Measurements from ENCODE around the gene SCN10A. TPM values are rescaled to one million over a fixed set of nuclear protein-coding genes. Genes with fewer than 3 reads are reported as not detected.

Gene SCN10A
- total RNA-seq, result not detected in 2 replicates

DNA sequence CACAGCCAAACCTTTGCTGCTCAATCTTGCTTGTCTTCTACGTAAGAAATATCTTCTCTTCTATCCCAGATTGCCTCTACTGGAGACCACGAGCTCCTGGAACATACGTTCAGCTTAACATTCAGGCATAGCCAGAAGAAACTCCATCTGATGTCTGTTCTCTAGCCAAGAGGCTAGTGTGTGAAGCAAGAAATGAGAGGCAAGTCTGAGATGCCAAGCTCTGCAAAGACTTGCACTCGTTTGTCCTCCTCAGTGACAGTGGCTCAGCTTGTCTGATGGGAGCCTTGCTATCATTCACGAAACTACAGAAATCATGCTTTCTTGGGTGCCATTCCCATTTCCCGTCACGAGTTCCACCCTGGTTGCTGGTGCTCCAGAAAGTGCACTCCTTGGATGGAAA lies at the start of gene SCN10A:
Gene SCN10A (minus strand): TSS at position 192 of the 400 bp plus-strand sequence. CDS start 22,207 bp downstream, outside the sequence.
- no peak for DNase-seq (ENCODE audit: extremely low read depth, low read depth, low spot score)

DNA sequence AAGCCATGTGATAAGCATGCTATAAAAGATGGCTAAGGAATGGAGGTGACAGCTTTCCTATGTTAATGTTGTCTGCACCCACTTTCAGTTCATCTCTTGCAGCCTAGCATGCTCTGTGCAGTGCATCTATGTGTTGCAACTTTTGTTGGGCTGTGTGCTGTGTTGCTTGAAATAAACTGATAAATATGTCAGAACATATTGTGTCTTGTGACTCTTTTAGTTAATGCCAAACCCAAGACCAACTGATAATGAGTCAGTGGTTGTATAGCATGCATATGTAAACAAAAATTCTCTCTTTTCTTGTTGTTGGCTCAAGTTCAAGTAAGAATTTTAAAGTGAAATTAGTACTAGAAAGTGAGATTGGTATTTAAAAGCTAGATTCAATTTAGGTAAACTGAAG lies 37.0 kb upstream of the SCN10A start:
- DNase-seq (ENCODE audit: extremely low read depth, low read depth, low spot score), result no peak

DNA sequence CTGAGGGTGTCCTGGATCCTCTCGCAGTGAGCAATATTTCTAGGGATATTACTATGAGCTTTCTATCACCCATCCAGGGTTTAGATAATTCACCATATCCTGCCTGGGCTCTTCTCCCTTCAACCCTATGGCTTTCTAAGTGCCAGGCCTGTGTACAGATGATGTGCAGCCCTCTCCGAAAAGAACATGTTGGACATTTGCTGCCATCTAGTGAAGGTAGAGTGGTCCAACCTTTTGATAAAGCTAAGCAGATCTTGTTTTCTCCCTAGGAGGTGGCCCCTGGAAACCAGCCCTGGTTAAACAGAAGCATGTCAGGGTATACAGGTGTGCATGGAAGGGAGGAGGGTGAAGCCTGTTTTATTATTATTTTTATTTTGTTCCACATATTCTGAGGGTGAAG lies 27.9 kb upstream of the SCN10A start:
- peak; percentile 56 for DNase-seq (ENCODE audit: extremely low read depth, low read depth, low spot score)

DNA sequence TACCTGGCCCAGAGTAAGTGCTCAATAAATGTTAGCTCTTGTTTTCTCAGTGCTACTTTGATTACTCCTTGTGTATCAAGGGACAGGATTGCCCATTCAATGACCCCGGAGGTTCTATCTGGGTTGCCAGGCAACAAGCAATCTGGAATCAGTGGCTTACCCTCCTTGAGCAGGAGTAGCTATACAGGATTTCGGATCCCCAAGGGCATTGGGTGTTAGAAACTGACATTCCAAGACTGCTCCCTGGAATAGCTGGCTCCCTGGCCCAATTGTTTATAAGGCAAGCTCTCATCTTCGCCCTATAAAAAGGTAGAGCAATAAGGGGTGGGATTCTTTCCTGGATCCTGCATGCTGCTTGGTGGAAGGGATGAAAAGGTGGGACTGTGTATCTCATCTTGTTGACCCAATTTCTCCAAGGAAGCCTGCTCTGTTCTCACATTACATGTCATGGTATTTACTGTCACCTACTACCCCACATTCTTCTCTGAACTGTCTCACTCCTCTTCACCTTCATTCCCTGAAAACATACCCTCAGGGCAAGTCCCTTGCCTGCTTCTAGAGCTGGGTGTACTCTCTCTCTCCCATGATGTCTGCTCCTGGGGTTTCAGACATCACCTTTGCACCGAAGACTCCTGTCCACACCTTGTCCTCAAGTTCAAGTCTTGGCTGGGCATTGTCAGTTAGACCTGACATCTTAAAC lies 26.4 kb upstream of the SCN10A start:
- DNase-seq (ENCODE audit: extremely low read depth, low read depth, low spot score), result no peak

DNA sequence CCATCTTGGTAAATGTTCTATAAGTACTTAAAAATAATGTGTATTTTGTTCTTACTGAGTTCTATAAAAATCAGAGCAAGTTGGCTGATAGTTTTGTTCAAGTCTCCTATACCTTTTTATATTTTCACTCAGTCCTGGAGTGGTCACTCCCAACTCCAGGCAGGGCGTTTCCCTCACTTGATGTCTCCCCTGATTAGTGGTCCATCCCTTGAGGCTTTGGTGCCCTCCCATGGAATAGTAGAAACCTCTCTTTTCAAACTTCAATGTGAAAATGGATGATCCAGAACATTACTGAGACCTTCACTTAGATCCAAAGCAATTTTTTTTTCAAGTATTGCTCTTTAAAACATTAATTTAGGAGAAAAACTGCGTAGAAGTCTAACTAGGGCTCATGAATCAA lies 25.0 kb upstream of the SCN10A start:
- DNase-seq (ENCODE audit: extremely low read depth, low read depth, low spot score), result no peak

DNA sequence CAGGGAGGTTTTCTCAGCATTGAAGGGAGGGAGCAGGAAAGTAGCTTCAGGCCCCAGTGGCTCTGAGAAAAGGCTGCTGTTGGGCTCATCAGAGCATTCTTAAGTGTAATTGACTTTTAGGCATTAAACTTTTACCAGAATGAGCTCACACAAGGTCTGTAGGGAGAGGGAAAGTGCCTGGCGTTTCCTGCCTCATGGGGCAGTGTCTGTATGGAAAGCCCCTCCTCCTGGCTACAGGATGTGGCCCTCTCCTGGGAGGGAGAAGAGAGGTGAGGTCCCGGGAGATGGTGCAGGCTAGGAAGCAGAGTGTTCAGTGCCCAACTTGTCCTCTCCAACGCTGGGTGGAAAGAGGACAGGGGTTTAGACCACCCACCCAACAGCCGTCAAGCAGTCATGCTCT lies 21.3 kb upstream of the SCN10A start:
- DNase-seq (ENCODE audit: extremely low read depth, low read depth, low spot score), result no peak

DNA sequence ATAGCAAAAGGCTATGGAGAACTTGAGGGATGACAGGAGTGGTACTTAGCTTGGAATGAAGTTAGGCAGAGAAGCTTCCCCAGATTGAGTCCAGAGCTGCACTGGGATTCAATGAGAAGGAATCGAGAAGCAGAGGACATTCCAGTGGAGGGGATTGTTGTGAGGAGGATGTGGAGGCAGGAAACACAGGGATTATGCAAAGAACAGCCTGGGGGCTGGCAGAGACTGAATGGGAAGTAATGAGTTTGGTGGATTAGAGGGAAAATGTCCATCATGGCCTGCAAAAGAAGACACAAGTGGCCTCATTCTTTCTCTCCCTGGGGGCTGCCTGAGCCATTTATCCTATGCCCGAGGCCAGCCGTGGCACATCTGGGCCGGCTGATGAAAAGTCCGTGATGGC lies 20.5 kb upstream of the SCN10A start:
- DNase-seq (ENCODE audit: extremely low read depth, low read depth, low spot score), result no peak

DNA sequence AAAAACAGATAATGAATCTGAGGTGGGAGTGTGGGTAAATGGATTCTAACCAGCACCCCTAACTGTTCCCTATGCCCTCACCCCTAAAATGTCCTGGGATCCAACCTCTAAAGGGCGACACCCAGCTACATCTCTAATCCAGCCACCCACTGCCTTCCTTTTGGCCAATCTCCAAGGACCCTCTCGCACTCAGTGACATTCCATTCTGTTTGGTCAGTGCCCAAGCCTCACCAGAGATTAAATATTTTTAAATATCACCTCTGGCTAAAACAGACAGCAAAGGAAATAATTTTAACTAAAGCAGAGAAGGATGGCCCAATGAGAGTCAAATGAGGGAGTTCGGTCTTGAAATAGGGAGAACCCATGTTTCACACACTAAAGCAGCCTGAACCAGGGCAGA lies 19.9 kb upstream of the SCN10A start:
- DNase-seq (ENCODE audit: extremely low read depth, low read depth, low spot score), result no peak

DNA sequence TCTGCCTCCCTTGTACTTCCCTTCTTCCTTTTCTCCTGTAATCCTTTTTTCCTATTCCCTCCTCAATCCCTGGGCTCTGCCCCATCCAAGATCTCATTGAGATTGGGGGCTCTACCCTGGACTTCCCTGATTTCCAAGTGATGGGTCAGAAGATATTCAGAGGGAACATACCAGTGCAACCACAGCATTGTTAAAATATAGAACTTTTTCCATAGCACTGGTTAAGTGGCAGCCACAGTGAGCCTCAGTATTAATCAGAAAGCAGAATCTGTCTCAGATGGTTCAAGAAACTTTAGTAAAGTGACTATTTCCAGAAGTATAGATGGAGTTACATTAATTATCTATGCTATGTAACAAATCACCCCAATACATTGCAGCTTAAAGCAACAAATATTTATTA lies 18.7 kb upstream of the SCN10A start:
- no peak for DNase-seq (ENCODE audit: extremely low read depth, low read depth, low spot score)

DNA sequence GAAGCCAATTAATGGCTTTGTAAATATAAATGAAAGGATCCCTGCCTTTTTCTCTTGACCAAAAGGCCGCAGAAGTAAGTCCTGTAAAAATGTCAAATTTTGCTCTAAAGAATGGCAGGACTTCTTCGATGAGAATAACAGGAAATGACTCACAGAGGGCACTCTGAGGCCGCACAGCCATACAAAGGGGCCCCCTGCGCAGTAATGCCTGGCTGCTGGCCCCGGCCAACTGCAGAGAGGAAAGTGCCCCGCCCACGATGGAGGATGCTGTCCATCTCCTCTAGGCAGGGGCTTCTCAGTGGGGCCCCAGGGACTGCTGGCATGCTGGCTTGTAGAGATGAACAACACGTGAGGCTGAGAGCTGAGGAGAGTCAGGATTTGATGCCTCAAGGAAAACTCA lies 18.1 kb upstream of the SCN10A start:
- DNase-seq (ENCODE audit: extremely low read depth, low read depth, low spot score), result peak; percentile 51

DNA sequence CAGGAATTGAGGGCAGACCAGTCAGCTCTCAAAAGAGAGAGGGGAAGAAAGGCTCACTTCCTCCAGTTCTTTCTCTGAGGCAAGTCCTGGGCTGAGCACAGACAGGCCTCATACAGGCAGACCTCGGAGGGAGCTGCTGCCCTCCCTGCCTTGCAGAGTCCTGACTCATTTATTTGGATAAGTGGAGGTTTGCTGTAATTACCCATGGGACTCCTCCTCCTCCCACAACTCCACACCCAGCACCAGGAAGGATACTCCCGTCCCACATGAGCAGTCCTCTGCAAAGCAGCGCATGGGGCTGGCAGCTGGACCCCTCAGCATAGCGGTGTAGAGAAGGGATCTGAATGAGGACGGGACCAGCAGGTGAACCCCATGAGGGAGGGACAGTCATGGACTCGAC lies 13.4 kb upstream of the SCN10A start:
- no peak for DNase-seq (ENCODE audit: extremely low read depth, low read depth, low spot score)

DNA sequence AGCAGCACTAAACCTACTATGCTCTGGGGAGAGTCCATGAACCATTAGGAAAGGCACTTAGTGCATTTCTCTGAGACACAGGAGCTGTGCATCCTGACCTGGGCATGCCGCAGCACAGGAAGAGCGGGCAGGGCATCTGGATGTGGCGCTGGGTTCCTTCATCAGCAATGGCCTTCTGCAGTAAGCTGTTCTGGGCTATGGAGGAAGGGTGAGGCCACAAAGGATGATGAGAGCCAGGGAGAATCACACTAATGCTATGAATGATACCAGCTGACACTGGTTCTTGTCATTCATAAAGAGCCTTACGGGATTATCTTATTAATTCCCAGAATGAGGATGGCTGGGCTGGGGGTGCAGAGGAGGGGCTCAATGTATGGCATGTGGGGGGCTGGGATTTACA lies 12.7 kb upstream of the SCN10A start:
- no peak for DNase-seq (ENCODE audit: extremely low read depth, low read depth, low spot score)

DNA sequence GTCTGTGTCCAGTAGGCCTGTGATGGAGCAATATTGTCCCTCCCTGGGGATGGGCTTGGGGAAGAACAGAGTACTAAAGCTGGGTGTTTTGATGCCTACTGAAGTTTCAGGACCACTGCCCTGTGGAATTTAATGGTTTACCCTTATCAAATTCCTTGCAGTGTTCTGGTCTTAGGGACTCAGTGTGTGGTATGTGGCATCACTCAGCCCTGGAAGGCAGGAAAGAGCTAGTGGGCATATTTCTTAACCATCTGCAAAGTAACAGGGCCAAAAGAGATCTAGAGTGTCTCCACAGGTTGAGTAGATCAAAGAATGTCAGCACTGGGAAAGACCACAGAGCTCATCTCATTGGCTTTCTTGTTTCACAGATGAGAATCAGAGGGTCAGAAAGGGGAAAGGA lies 11.8 kb upstream of the SCN10A start:
- no peak for DNase-seq (ENCODE audit: extremely low read depth, low read depth, low spot score)

DNA sequence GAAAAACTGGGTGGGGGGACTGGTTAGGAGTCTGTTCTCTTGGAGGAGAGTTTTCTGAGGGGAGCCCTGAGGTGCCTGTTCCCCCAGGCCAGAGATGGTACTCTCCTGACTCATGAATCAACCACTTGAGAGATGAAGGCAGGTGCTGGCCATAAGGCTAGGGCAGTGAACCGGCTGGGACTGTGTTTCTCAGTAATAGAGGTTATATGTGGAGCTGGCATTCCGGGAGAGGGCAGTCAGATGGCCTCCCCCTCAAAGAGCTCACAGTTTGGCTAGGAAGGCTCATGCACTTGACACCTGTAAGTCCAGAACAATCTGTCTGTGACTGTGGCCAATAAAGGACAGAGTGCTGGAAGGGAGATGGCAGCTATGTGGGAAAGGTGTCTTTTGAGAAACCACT lies 10.0 kb upstream of the SCN10A start:
- DNase-seq (ENCODE audit: extremely low read depth, low read depth, low spot score), result no peak

DNA sequence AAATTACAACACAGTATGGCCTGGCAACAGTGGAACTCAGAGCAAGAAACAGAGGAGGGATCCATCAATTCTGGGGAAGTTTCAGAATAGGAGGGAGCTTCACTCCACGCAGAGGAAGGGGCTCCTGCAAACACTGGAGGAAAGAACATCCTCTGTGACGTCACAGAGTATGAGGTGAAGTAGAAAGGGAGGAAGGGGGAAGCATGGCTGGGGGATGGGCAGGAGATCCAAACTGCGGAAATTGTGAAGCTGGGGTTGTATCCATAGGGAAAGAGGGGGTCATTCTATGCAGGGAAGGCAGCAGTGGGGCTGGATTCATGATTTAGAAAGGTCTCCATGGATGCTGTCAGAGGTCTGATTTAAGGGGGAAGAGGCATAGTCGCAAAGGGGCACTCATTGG lies 8.3 kb upstream of the SCN10A start:
- DNase-seq (ENCODE audit: extremely low read depth, low read depth, low spot score), result no peak

DNA sequence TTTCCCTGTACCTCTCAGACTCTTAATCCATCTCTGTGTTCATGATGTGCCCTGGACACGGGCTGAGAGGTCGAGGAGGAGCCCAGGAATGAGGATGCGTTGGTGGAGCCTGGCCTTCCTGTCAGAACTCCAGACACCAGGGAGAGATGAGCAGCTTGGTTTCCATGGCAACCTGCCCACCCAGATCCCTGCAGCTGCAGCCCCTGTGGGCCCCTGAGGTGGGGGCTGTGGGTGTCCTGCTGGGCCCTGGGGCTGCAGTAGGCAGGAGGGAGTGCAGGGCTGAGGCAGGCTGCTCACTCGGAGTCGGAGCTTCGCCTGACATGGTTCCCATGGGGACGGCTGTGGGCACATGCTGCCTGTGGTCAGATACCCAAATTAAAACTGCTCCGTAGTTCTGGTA lies 7.7 kb upstream of the SCN10A start:
- DNase-seq (ENCODE audit: extremely low read depth, low read depth, low spot score), result no peak

DNA sequence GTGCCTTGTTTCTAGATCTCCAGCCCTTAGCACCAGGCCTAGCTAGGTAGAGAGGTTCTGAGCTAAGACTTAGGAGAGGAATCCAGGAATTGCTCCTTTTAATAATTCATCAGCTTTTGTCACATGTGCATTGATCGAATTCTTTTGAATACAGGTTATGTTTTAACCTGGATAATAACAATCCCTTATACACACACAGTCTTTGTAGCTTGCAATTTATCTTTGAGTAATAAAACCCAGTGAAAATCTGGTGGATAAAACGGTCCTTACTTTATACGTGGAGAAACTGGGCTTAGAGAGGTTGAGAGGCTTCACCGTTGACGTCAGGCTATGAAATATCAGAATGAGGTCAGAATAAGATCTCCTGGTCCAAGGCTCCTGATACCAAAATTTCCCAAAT lies 7.2 kb upstream of the SCN10A start:
- DNase-seq (ENCODE audit: extremely low read depth, low read depth, low spot score), result no peak

DNA sequence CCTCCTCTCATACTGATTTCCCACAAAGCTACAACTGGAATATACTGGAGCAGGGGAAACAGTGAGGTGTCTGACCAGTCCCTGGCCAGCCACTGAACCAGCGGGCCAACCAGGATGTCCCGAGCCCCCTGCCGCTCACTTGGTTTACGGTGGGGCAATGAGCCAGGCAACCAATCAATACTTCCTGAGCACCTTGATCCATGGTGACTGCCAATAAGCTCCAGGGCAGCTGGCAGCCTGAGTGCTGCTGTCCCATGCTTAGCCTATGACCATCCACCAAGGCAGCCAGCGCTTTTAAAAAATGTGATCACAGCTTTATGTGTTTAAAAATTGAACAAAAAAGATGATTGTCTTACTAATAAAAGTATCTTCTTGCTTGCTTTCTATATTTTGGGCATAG lies 4.2 kb downstream of the SCN10A start:
- no peak for DNase-seq (ENCODE audit: extremely low read depth, low read depth, low spot score)

DNA sequence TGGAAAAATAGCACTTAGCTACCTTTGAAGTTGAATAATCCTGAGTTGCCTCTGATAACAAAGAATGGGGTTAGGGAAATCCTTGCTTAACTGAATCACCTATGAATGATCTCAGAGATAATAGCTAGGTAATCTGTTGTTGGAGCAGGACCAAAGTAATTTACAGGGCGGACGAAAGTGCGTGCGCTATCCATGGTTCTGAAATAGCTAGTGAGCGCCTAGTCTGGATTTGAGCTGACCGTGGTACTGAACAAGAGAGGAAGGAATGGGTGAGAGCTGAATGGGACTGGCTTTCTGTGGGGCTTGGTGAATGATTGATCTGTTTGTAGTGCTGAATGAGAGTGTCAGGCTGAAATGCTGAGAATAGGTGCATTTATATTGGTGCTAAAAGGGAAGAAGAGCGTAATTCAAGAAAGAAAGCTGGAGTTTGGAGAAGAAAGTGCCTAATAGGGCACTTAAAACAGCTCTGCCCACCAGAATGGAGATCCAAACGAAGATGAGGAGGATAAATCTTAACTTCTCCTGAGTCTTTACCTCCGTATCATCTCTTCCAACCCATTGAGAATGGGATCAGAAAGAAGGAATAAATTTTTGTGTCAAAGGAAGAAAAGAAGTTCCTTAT lies 10.1 kb downstream of the SCN10A start:
- peak; percentile 62 for DNase-seq (ENCODE audit: extremely low read depth, low read depth, low spot score)

DNA sequence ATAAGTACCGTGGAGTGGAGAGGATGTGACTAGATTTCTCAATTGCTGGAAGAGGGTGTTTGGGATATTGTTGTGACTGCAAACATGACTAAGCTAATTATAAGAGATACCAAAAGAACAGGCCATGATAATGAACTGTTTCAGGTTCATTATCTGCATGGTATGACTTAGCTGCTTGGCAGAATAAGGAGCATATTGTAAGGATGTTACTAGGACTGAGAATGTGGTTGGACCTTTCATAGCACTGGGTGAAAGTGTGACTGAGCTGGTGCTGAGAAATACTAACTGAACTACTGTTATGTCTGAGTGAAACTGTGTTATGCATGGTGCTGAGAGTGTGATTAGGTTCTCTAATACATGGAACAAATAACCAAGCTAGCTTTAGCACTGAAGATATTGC lies 11.0 kb downstream of the SCN10A start:
- DNase-seq (ENCODE audit: extremely low read depth, low read depth, low spot score), result no peak

DNA sequence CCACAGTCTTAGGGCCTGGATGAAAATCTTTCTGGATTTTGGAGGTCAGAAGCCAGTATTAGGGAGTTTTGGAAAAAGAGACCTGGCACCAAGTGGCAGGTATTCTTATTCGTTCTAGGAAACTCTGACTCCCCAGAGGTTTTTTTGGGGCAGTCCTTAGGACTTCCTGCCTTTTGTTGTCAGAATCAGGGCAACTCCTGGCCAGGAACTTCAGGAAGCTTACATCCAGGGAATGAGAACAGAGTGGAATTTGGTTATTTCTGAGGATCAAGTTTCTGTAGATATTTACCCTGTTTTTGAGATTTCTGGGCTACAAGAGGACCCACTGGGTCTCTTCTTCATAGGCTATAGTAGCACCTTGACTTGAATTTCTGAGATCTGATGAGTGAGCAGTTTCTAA lies 15.5 kb downstream of the SCN10A start:
- no peak for DNase-seq (ENCODE audit: extremely low read depth, low read depth, low spot score)

DNA sequence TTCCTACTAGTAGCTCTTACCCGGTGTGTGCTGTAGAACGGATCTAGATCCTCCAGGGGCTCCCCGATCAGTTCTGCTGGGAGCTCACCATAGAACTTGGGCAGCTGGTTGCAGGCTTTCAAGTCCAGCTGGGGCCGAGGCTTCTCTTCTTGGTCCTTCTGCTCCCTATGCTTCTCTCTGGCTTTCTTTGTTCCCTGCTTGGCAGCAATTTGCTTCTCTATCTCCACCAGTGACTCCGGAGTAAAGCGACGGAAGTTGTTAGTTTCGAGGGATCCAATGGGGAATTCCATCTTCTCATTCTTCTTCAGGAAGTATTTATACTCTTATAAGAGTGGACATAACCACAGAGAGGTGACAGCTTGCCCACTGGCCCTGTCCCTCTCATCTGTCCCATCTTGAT lies 22.3 kb downstream of the SCN10A start:
- DNase-seq (ENCODE audit: extremely low read depth, low read depth, low spot score), result no peak

DNA sequence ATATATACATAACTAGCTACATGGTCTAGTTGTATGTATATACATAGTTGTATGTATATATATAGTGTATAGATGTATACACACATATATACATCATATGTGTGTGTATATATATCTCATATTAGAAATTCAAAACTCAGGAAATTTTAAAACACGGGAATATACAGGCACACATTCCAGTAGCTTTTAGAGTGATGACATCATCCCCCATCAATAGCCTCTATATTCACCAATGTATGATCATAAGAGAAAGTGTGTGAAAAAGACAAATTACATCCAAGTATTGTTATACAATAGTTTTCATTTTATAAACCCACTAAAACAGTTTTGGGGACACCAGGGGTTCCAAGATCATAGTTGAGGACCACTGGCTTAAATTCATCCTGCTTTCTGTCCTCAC lies 23.0 kb downstream of the SCN10A start:
- DNase-seq (ENCODE audit: extremely low read depth, low read depth, low spot score), result no peak

Measured in glomerular endothelial cell (primary cell).